ENCODE data around the gene PAM.

- TF ChIP-seq TCF4 (CRISPR knock-in tag; IDR thresholded peaks at IDR 0.05; ENCODE audit: borderline replicate concordance) (no peak), CREB5 (CRISPR knock-in tag; IDR thresholded peaks at IDR 0.05; ENCODE audit: low read depth) (no peak), PPARA (CRISPR knock-in tag; IDR thresholded peaks at IDR 0.05; ENCODE audit: borderline replicate concordance) (no peak), PATZ1 (CRISPR knock-in tag; IDR thresholded peaks at IDR 0.05; ENCODE audit: borderline replicate concordance) (no peak), ESRRG (CRISPR knock-in tag; IDR thresholded peaks at IDR 0.05) (no peak), ZFP3 (CRISPR knock-in tag; IDR thresholded peaks at IDR 0.05) (no peak)
These were observed 11.4 kb downstream of the PAM start for GRCh38 chr5:102766295-102767090.

All from SK-N-SH treated with all-trans-retinoic acid at 6 μM for 48 hours (cell line).